Activated naive CD4-positive, alpha-beta T cell treated with anti-CD3 and anti-CD28 coated beads for 36 hours (primary cell): ENCODE data around the gene ICAM2. TPM values are rescaled to one million over a fixed set of nuclear protein-coding genes. Genes with fewer than 3 reads are reported as not detected.

Source experiments
- CTCF ChIA-PET: fragments of 350-600 bp; sonication (Branson Sonifier 250); formaldehyde crosslinking; loops from one replicate; lab custom pipeline; 2021; ENCODE audit warnings: antibody characterized with exemption; lab: Charles Lee
- DNase-seq: peaks from one replicate; pipeline ENCODE4 v3.0.0-alpha.2; 2020
- H3K27ac Mint-ChIP-seq: one replicate; pipeline ENCODE4 v1.8.0; 2021; ENCODE audit warnings: mild to moderate bottlenecking, mixed read lengths
- H3K27me3 Mint-ChIP-seq: one replicate; pipeline ENCODE4 v1.8.0; 2021; ENCODE audit warnings: low read depth, mixed read lengths
- H3K36me3 Mint-ChIP-seq: one replicate; pipeline ENCODE4 v1.8.0; 2021; ENCODE audit warnings: low read depth, mixed read lengths
- H3K4me1 Mint-ChIP-seq: one replicate; pipeline ENCODE4 v1.8.0; 2021; ENCODE audit warnings: low read depth, mixed read lengths
- H3K4me3 Mint-ChIP-seq: one replicate; pipeline ENCODE4 v1.8.0; 2021; ENCODE audit warnings: mild to moderate bottlenecking, moderate library complexity, mixed read lengths
- H3K9me3 Mint-ChIP-seq: one replicate; pipeline ENCODE4 v1.8.0; 2021; ENCODE audit warnings: mixed read lengths
- intact Hi-C: fragments of 100-400 bp; cut with micrococcal nuclease; formaldehyde crosslinking; loops from one replicate; pipeline ENCODE4 v1.15.1; 2023
- total RNA-seq, 2 experiments: library from RNA; stranded (reverse); gene quantifications; one replicate each; pipeline ENCODE4 v1.2.3, GENCODE V29; 2021

Gene ICAM2
- total RNA-seq, 2 experiments from 2014 or later: 41.6 to 41.9 TPM

GRCh38 chr17:63999680-64000531 is 20.5 kb downstream of the ICAM2 start:
- CTCF ChIA-PET: interaction anchor here (1.3 to 1.5 kb wide), 2 partner anchors 9 to 25 kb away, joined by 3 to 5 read pairs; no protein-coding TSS in a partner anchor
- H3K27ac Mint-ChIP-seq: no peak overlapping the region
- intact Hi-C loops: loop anchor here (1.0 kb wide), 1 partner anchor 15 kb away; no protein-coding TSS in a partner anchor
- H3K4me1 Mint-ChIP-seq: peaks cover 22% of the 10 kb centered on the region
- H3K36me3 Mint-ChIP-seq: peaks cover 2% of the 10 kb centered on the region
- H3K9me3 Mint-ChIP-seq: no peaks in the 10 kb centered on the region
- H3K27me3 Mint-ChIP-seq: no peaks in the 10 kb centered on the region
- H3K4me3 Mint-ChIP-seq: peak overlapping the region; percentile 86
- no peak for DNase-seq

- Mint-ChIP-seq H3K27ac (no peak overlapping the region), H3K27me3 (no peaks in the 10 kb centered on the region), H3K9me3 (no peaks in the 10 kb centered on the region), H3K4me1 (peaks cover 22% of the 10 kb centered on the region), H3K4me3 (peak overlapping the region; percentile 86), H3K36me3 (no peaks in the 10 kb centered on the region)
- intact Hi-C loops: loop anchor here (1.0 kb wide), 1 partner anchor 16 kb away; no protein-coding TSS in a partner anchor
- DNase-seq: peak; percentile 48
- CTCF ChIA-PET: interaction anchor here (0.9 to 1.5 kb wide), 4 partner anchors 26 to 135 kb away, joined by 3 to 5 read pairs (median 4); no protein-coding TSS in a partner anchor
Observed at GRCh38 chr17:63998721-63999679, 21.4 kb downstream of the ICAM2 start.

DNA sequence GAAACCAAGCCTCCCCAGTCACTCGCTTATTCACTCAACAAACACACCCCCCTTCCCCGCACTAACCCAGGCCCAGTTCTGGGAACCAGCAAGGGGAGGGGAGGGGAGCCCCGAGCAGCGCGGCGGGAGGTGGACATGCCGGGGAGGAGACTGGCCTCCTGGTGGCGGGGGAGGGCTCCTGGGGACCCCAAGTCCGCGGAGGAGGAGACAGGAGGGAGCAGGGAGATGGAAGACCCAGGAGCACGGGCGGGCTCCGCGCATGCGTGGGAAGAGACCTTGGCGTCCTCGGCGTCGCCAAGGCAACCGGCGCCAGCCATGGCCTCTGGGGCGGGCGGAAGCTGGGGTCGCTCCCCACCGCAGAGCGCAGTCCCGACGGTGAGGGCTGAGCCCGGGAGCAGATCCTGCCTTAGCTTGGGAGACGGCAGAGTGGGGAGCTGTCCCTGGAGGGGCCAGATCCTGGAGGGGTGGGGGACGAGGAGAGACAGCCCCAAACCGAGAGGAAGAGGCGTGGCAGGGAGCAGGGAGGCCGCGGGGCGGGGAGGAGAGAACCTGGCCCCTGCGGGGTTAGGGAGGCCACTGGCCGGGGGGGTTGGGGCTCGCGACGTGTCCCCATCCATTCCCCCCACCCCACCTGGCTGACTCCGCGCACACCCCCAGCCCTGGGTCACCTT is 22.2 kb downstream of the ICAM2 start, which contains the start of gene PRR29:
PRR29 (plus strand) TSS at position 302 of the 671 bp plus-strand sequence; CDS start at position 316, 14 bp downstream.
- DNase-seq: peak; percentile 71
- Mint-ChIP-seq H3K4me1 (peaks cover 27% of the 10 kb centered on the region), H3K27me3 (no peaks in the 10 kb centered on the region), H3K4me3 (peak within 1 kb of the TSS; percentile 86), H3K27ac (no peak within 1 kb of the TSS), H3K9me3 (no peaks in the 10 kb centered on the region), H3K36me3 (no peaks in the 10 kb centered on the region)
- CTCF ChIA-PET: interaction anchor here (0.6 to 1.5 kb wide), 4 partner anchors 18 to 135 kb away, joined by 3 to 4 read pairs (median 3); no protein-coding TSS in a partner anchor
- intact Hi-C loops: no loop called here

DNA sequence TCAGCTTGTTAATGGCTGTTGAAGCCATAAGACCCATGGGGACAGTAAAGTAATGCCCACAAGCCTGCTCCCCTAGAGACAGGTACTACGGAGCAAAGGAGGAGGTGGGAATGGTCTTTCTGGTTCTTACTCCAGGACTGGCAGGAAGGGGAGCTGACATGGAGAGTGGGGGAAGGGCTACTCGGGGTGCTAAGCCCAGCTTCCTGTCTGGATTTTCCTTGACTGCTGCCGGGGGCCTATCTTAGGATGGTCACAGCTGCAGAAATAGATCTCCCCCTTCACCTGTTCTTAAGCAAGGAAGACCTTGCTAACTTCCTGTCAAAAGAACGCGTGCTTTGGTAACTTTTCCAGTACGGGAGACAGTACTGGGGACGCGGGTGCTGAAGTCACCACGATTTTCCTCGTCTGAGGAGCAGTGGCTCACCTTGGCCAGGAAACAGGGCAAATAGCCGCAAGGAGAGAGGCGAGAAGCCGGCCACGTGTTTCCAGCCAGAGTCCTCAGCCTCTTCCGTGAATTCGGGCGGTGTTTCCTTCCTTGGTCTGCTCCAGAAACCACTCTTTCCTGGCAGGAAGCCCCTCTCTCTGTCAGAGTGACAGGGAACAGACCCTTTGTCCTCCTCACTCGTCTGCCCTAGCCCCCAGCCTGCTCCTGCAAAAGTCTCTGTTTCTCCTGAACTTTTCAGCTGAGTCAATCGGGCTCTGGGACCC is 22.9 kb downstream of the ICAM2 start:
- Mint-ChIP-seq H3K27me3 (no peaks in the 10 kb centered on the region), H3K4me1 (peaks cover 31% of the 10 kb centered on the region), H3K36me3 (no peaks in the 10 kb centered on the region), H3K27ac (no peak overlapping the region), H3K4me3 (peak overlapping the region; percentile 86), H3K9me3 (no peaks in the 10 kb centered on the region)
- no peak for DNase-seq
- CTCF ChIA-PET: interaction anchor here (0.6 to 1.5 kb wide), 6 partner anchors 18 to 151 kb away, joined by 3 to 4 read pairs (median 3); no protein-coding TSS in a partner anchor
- intact Hi-C loops: no loop called here

DNA sequence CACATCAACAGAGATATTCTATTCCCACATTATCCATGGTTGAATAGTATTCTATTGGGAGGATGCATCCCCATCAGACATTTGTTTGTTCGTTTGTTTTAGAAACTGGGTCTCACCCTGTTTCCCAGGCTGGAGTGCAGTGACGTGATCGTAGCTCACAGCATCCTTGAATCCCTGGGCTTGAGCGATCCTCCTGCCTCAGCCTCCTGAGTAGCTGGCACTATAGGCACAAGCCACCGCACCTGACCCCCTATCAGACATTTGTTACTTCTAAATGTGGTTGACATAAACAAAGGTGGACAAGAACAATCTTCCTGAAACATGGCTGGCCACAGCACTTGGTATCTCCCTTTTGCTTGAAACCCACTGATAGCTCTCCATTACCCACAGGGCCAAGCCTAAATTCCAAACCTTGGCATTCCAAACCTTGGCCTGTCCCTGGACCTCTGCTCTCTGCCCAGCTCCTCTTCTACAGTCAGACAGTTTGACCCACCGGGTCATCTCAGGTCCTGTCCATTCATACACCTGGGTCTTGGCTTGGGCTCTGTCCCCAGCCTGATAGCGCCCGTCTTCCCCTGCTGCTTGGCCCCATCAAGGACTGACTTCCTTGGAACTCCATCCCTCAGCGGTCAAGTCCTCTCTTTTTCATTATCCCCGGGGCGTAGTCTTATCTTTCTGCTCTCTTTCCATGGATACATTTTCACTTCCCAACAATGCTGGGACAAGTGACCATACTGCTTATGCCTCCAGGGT is 23.8 kb downstream of the ICAM2 start:
- no peak overlapping the region for H3K4me3 Mint-ChIP-seq
- H3K36me3 Mint-ChIP-seq: no peaks in the 10 kb centered on the region
- no peak overlapping the region for H3K27ac Mint-ChIP-seq
- H3K9me3 Mint-ChIP-seq: no peaks in the 10 kb centered on the region
- H3K27me3 Mint-ChIP-seq: no peaks in the 10 kb centered on the region
- intact Hi-C loops: no loop called here
- no peak for DNase-seq
- CTCF ChIA-PET: interaction anchor here (0.9 to 1.9 kb wide), 3 partner anchors 32 to 150 kb away, joined by 3 to 7 read pairs (median 4); no protein-coding TSS in a partner anchor
- H3K4me1 Mint-ChIP-seq: peaks cover 33% of the 10 kb centered on the region

GRCh38 chr17:63995626-63996025 is 24.8 kb downstream of the ICAM2 start:
- Mint-ChIP-seq H3K27ac (no peak overlapping the region), H3K4me1 (peaks cover 37% of the 10 kb centered on the region)

GRCh38 chr17:63993368-63993985 is 27.0 kb downstream of the ICAM2 start:
- H3K4me1 Mint-ChIP-seq: peaks cover 29% of the 10 kb centered on the region
- no peaks in the 10 kb centered on the region for H3K36me3 Mint-ChIP-seq
- no peak overlapping the region for H3K27ac Mint-ChIP-seq
- no peaks in the 10 kb centered on the region for H3K9me3 Mint-ChIP-seq
- no peaks in the 10 kb centered on the region for H3K27me3 Mint-ChIP-seq
- no peak for DNase-seq
- intact Hi-C loops: loop anchor here (5.0 kb wide), 1 partner anchor 46 kb away; no protein-coding TSS in a partner anchor
- no peak overlapping the region for H3K4me3 Mint-ChIP-seq
- CTCF ChIA-PET: interaction anchor here (0.6 to 2.3 kb wide), 8 partner anchors 8 to 506 kb away, joined by 3 to 13 read pairs (median 4); partner anchors contain the start of gene GH1

More at GRCh38 chr17:63995626-63996025, 24.8 kb downstream of the ICAM2 start:
- H3K4me3 Mint-ChIP-seq: no peak overlapping the region
- intact Hi-C loops: no loop called here
- CTCF ChIA-PET: interaction anchor here (0.6 to 2.3 kb wide), 5 partner anchors 10 to 147 kb away, joined by 3 to 7 read pairs (median 5); no protein-coding TSS in a partner anchor
- no peaks in the 10 kb centered on the region for H3K27me3 Mint-ChIP-seq
- no peaks in the 10 kb centered on the region for H3K36me3 Mint-ChIP-seq
- no peak for DNase-seq
- H3K9me3 Mint-ChIP-seq: no peaks in the 10 kb centered on the region

DNA sequence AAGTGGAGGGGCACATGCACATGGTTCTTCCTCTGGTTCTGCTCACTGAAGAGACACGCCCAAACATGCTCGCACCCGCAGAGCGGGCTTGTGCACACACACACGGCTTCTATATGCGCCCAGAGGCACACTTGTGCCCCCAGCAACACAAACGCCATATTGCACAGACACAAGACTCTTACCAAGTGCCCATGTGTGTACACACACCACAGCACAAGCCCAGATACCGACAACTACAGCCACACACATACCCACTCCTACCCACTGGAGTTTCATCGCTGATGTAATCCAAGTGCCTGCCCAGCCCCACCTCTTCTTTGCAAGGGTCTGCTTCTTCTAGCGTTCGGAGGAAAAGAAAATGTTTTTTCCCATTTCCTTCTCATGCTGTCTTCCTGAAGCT is 28.8 kb downstream of the ICAM2 start:
- no peak for DNase-seq
- Mint-ChIP-seq H3K27me3 (no peaks in the 10 kb centered on the region), H3K27ac (no peak overlapping the region), H3K4me1 (peaks cover 20% of the 10 kb centered on the region), H3K9me3 (no peaks in the 10 kb centered on the region), H3K36me3 (no peaks in the 10 kb centered on the region), H3K4me3 (no peak overlapping the region)
- CTCF ChIA-PET: interaction anchor here (1.1 to 1.9 kb wide), 3 partner anchors 26 to 72 kb away, joined by 4 to 7 read pairs (median 4); no protein-coding TSS in a partner anchor
- intact Hi-C loops: loop anchor here (5.0 kb wide), 1 partner anchor 44 kb away; no protein-coding TSS in a partner anchor

- H3K9me3 Mint-ChIP-seq: no peaks in the 10 kb centered on the region
- no peak overlapping the region for H3K27ac Mint-ChIP-seq
- H3K36me3 Mint-ChIP-seq: no peaks in the 10 kb centered on the region
- CTCF ChIA-PET: interaction anchor here (0.7 to 2.3 kb wide), 19 partner anchors 10 to 144 kb away, joined by 3 to 23 read pairs (median 5); partner anchors contain the start of genes CD79B, CSHL1 and GH1
- intact Hi-C loops: loop anchor here (1.0 to 5.0 kb wide), 2 partner anchors 42 to 70 kb away; no protein-coding TSS in a partner anchor
- H3K27me3 Mint-ChIP-seq: no peaks in the 10 kb centered on the region
- no peak for DNase-seq
- H3K4me3 Mint-ChIP-seq: no peak overlapping the region
- peaks cover 33% of the 10 kb centered on the region for H3K4me1 Mint-ChIP-seq
Observed at GRCh38 chr17:63989622-63990345, 30.6 kb downstream of the ICAM2 start.
